HEK293 (cell line): ENCODE results near the gene SKA2.
A peak's percentile ranks its signal among the peaks of the same experiment; 100 is the strongest.
"Not testable (repeated sequence)": the region's sequence is repeated elsewhere in the genome, so short reads cannot be mapped to it uniquely, and the experiment has no call there.

ENCODE experiments used
- CTCF ChIA-PET: fragments of 350-600 bp; formaldehyde crosslinking; extraction: SDS; loops from one replicate; lab custom pipeline; 2021; ENCODE audit warnings: antibody characterized with exemption; lab: Yijun Ruan, JAX
- POLR2A ChIA-PET: fragments of 300-600 bp; formaldehyde crosslinking; extraction: SDS; loops from one replicate; lab custom pipeline; 2020; ENCODE audit warnings: antibody characterized with exemption, inconsistent platforms; lab: Yijun Ruan, JAX
- H3K27ac ChIP-seq: fragments of 200-500 bp; sonication (Bioruptor generic); 2 replicates; pipeline ENCODE4 v1.5.1; 2014; ENCODE audit warnings: low read depth, low read length, control low read depth, inconsistent platforms; ENCODE audit errors: extremely low read depth
- H3K36me3 ChIP-seq, 2 experiments: fragments of 200-500 bp in 1 of 2; sonication (Bioruptor generic) in 1 of 2; 1 replicate in 1 of 2; 2 replicates in 1 of 2; pipeline ENCODE4 v1.5.1; 2014 to 2017; ENCODE audit warnings: inconsistent platforms in 2 of 2, low read length in 2 of 2; ENCODE audit not compliant: control insufficient read depth in 2 of 2, insufficient read depth in 1 of 2
- H3K4me1 ChIP-seq: fragments of 200-500 bp; sonication (Bioruptor generic); 2 replicates; pipeline ENCODE4 v1.5.1; 2014; ENCODE audit warnings: mild to moderate bottlenecking, low read length, inconsistent platforms; ENCODE audit not compliant: control insufficient read depth, insufficient read depth
- H3K4me3 ChIP-seq: 2 replicates; pipeline ENCODE4 v1.5.1; 2011; ENCODE audit warnings: low read depth, mild to moderate bottlenecking, control low read depth, low read length, moderate library complexity
- H3K9me3 ChIP-seq: fragments of 200-500 bp; sonication (Bioruptor generic); 2 replicates; pipeline ENCODE4 v1.5.1; 2014; ENCODE audit warnings: low read depth, low read length, inconsistent platforms; ENCODE audit not compliant: control insufficient read depth, insufficient read depth
- GLIS1 ChIP-seq: fragments of 450-650 bp; formaldehyde crosslinking; IDR thresholded peaks from 2 replicates; pipeline ENCODE4 v1.5.1; 2016; ENCODE audit warnings: missing biosample characterization, missing genetic modification characterization
- PATZ1 ChIP-seq: fragments of 450-650 bp; formaldehyde crosslinking; IDR thresholded peaks from 2 replicates; pipeline ENCODE4 v1.5.1; 2016; ENCODE audit warnings: missing biosample characterization, missing genetic modification characterization
- PRDM1 ChIP-seq: fragments of 450-650 bp; formaldehyde crosslinking; IDR thresholded peaks from 2 replicates; pipeline ENCODE4; 2016; ENCODE audit warnings: missing biosample characterization, missing genetic modification characterization
- SCRT2 ChIP-seq: fragments of 450-650 bp; formaldehyde crosslinking; IDR thresholded peaks from 2 replicates; pipeline ENCODE4 v1.5.1; 2016; ENCODE audit warnings: missing biosample characterization, missing genetic modification characterization
- ZBTB1 ChIP-seq: fragments of 450-650 bp; formaldehyde crosslinking; IDR thresholded peaks from 2 replicates; pipeline ENCODE4 v1.5.1; 2016; ENCODE audit warnings: missing biosample characterization, missing genetic modification characterization
- ZNF112 ChIP-seq: fragments of 450-650 bp; formaldehyde crosslinking; IDR thresholded peaks from 2 replicates; pipeline ENCODE4 v1.5.0; 2017; ENCODE audit warnings: missing biosample characterization, missing genetic modification characterization
- ZNF175 ChIP-seq: fragments of 450-650 bp; formaldehyde crosslinking; IDR thresholded peaks from 2 replicates; pipeline ENCODE4 v1.5.1; 2016; ENCODE audit warnings: missing biosample characterization, missing genetic modification characterization
- ZNF449 ChIP-seq: fragments of 450-650 bp; formaldehyde crosslinking; IDR thresholded peaks from 2 replicates; pipeline ENCODE4 v1.5.1; 2017; ENCODE audit warnings: missing biosample characterization, mild to moderate bottlenecking, missing genetic modification characterization, moderate library complexity
- ZNF548 ChIP-seq: fragments of 450-650 bp; formaldehyde crosslinking; IDR thresholded peaks from 2 replicates; pipeline ENCODE4 v1.5.1; 2016; ENCODE audit warnings: missing biosample characterization, missing genetic modification characterization
- ZNF580 ChIP-seq: fragments of 450-650 bp; formaldehyde crosslinking; IDR thresholded peaks from 2 replicates; pipeline ENCODE4 v1.5.1; 2016; ENCODE audit warnings: missing biosample characterization, missing genetic modification characterization
- ZNF585B ChIP-seq: fragments of 450-650 bp; formaldehyde crosslinking; IDR thresholded peaks from 2 replicates; pipeline ENCODE4 v1.5.1; 2016; ENCODE audit warnings: missing biosample characterization, missing genetic modification characterization
- ZNF670 ChIP-seq: fragments of 450-650 bp; formaldehyde crosslinking; IDR thresholded peaks from 2 replicates; pipeline ENCODE4 v1.5.1; 2016; ENCODE audit warnings: missing biosample characterization, missing genetic modification characterization, low read depth
- ZNF701 ChIP-seq: fragments of 450-650 bp; formaldehyde crosslinking; IDR thresholded peaks from 2 replicates; pipeline ENCODE4 v1.5.1; 2016; ENCODE audit warnings: missing biosample characterization, missing genetic modification characterization
- TF ChIP-seq, protein P1 (sequence below): IDR thresholded peaks from 2 replicates; pipeline ENCODE4 v1.6.1; 2011; ENCODE audit warnings: mild to moderate bottlenecking, low read depth, low read length, borderline replicate concordance
- TF ChIP-seq, protein P2 (sequence below): fragments of 450-650 bp; formaldehyde crosslinking; IDR thresholded peaks from 2 replicates; pipeline ENCODE4 v1.5.1; 2016; ENCODE audit warnings: missing biosample characterization, missing genetic modification characterization

The SKA2 gene

GRCh38 chr17:59093702-59094231, 61.2 kb downstream of the SKA2 start (continued):
- TF ChIP-seq, protein P1, sequence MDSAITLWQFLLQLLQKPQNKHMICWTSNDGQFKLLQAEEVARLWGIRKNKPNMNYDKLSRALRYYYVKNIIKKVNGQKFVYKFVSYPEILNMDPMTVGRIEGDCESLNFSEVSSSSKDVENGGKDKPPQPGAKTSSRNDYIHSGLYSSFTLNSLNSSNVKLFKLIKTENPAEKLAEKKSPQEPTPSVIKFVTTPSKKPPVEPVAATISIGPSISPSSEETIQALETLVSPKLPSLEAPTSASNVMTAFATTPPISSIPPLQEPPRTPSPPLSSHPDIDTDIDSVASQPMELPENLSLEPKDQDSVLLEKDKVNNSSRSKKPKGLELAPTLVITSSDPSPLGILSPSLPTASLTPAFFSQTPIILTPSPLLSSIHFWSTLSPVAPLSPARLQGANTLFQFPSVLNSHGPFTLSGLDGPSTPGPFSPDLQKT: no peak
- TF ChIP-seq ZNF580 (tag by site-specific recombination): peak; percentile 44; the same call in 1 of the 2 replicates
- no peak for TF ChIP-seq ZNF175
- no peak for TF ChIP-seq ZNF449 (tag by site-specific recombination)
- TF ChIP-seq PATZ1 (tag by site-specific recombination): peak; percentile 53
- TF ChIP-seq, protein P2, sequence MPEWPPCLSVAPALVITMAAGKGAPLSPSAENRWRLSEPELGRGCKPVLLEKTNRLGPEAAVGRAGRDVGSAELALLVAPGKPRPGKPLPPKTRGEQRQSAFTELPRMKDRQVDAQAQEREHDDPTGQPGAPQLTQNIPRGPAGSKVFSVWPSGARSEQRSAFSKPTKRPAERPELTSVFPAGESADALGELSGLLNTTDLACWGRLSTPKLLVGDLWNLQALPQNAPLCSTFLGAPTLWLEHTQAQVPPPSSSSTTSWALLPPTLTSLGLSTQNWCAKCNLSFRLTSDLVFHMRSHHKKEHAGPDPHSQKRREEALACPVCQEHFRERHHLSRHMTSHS (tag by site-specific recombination): no peak
- no peak for TF ChIP-seq ZNF670 (tag by site-specific recombination)
- no peak for TF ChIP-seq ZBTB1 (tag by site-specific recombination)
- TF ChIP-seq SCRT2: no peak
- no peak for TF ChIP-seq ZNF548 (tag by site-specific recombination)
- no peak for TF ChIP-seq ZNF112 (tag by site-specific recombination)
- TF ChIP-seq ZNF701 (tag by site-specific recombination): no peak
- TF ChIP-seq GLIS1 (tag by site-specific recombination): peak; percentile 87

GRCh38 chr17:59093145-59093701, 61.8 kb downstream of the SKA2 start:
- POLR2A ChIA-PET: interaction anchor here (0.5 to 6.1 kb wide), 4 partner anchors 12 to 464 kb away, joined by 3 to 68 read pairs (median 17); partner anchors contain the start of genes PRR11, SKA2 and TRIM37
- Histone ChIP-seq H3K4me3 (peak overlapping the region; percentile 27), H3K4me1 (peaks cover 31% of the 10 kb centered on the region), H3K9me3 (no peaks in the 10 kb centered on the region), H3K36me3 (peaks cover 21 to 23% of the 10 kb centered on the region in 2 experiments), H3K27ac (peak overlapping the region; percentile 62)
- no peak for TF ChIP-seq ZNF585B (tag by site-specific recombination)
- TF ChIP-seq PRDM1 (tag by site-specific recombination): peak; percentile 56
- CTCF ChIA-PET: no interaction called here

DNA sequence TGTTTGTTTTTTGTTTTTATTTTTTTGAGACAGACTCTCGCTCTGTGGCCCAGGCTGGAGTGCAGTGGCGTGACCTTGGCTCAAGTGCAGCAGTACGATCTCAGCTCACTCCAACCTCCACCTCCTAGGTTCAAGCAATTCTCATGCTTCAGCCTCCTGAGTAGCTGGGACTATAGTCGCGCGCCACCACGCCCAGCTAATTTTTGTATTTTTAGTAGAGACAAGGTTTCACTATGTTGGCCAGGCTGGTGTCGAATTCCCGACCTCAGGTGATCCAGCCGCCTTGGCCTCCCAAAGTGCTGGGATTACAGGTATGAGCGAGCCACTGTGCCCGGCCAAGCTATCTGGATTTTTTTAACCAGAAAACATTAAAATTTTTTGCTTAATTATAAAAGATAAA, 64.4 kb downstream of the SKA2 start:
- CTCF ChIA-PET, H3K9me3 ChIP-seq, H3K27ac ChIP-seq, H3K4me3 ChIP-seq: not testable (repeated sequence)
- POLR2A ChIA-PET: interaction anchor here (6.1 kb wide), 1 partner anchor 14 kb away, joined by 68 read pairs; the partner anchor contains the start of gene TRIM37
- peaks cover 28% of the 10 kb centered on the region for H3K4me1 ChIP-seq
- peaks cover 26 to 47% of the 10 kb centered on the region in 2 experiments for H3K36me3 ChIP-seq
